Loucy (cell line): ENCODE results near the gene SEC61B.
A peak's percentile ranks its signal among the peaks of the same experiment; 100 is the strongest.

ENCODE experiments used
- H2AFZ ChIP-seq: fragments of 200-600 bp; sonication (generic); 2 replicates; pipeline ENCODE4 v1.6.0; 2016; ENCODE audit warnings: antibody characterized with exemption, mild to moderate bottlenecking, low read length, moderate library complexity
- H3F3A ChIP-seq: fragments of 200-600 bp; 2 replicates; pipeline ENCODE4 v1.6.0; 2016; ENCODE audit warnings: antibody characterized with exemption, low read depth, mild to moderate bottlenecking
- H3K27me3 ChIP-seq: fragments of 200-600 bp; sonication (generic); 2 replicates; pipeline ENCODE4 v1.6.1; 2014; ENCODE audit warnings: low read length, mild to moderate bottlenecking; ENCODE audit not compliant: insufficient read depth, poor library complexity, severe bottlenecking
- H3K36me3 ChIP-seq: fragments of 200-600 bp; sonication (generic); 2 replicates; pipeline ENCODE4 v1.6.1; 2016; ENCODE audit warnings: low read length; ENCODE audit not compliant: insufficient read depth
- H3K4me1 ChIP-seq: fragments of 200-600 bp; sonication (generic); 2 replicates; pipeline ENCODE4 v1.5.1; 2014; ENCODE audit warnings: low read length, mild to moderate bottlenecking; ENCODE audit not compliant: insufficient read depth, poor library complexity, severe bottlenecking
- H3K4me2 ChIP-seq: fragments of 200-600 bp; sonication (generic); 2 replicates; pipeline ENCODE4 v1.6.0; 2014; ENCODE audit warnings: antibody characterized with exemption, low read length, low read depth, mild to moderate bottlenecking; ENCODE audit not compliant: poor library complexity, severe bottlenecking
- H3K4me3 ChIP-seq: fragments of 200-600 bp; sonication (generic); 2 replicates; pipeline ENCODE4 v1.5.1; 2014; ENCODE audit warnings: low read length, mild to moderate bottlenecking, mixed read lengths; ENCODE audit not compliant: poor library complexity, severe bottlenecking
- H3K79me2 ChIP-seq: fragments of 200-600 bp; sonication (generic); 2 replicates; pipeline ENCODE4 v1.6.1; 2014; ENCODE audit warnings: low read length; ENCODE audit not compliant: insufficient read depth
- H3K9ac ChIP-seq: fragments of 200-600 bp; sonication (generic); 2 replicates; pipeline ENCODE4 v1.6.0; 2014; ENCODE audit warnings: mild to moderate bottlenecking, low read depth, low read length, moderate library complexity; ENCODE audit not compliant: poor library complexity, severe bottlenecking
- H3K9me2 ChIP-seq: fragments of 200-600 bp; sonication (generic); replicated peaks from 2 replicates; pipeline ENCODE4 v1.6.1; 2016; ENCODE audit warnings: low read depth, low read length, mixed read lengths
- H3K9me3 ChIP-seq: fragments of 200-600 bp; sonication (generic); 2 replicates; pipeline ENCODE4 v1.6.1; 2014; ENCODE audit warnings: mild to moderate bottlenecking, antibody characterized with exemption, low read length, low read depth; ENCODE audit not compliant: insufficient read depth
- H4K20me1 ChIP-seq: fragments of 200-600 bp; sonication (generic); 2 replicates; pipeline ENCODE4 v1.6.0; 2014; ENCODE audit warnings: antibody characterized with exemption, low read length, mild to moderate bottlenecking; ENCODE audit not compliant: insufficient read depth, poor library complexity, severe bottlenecking
- CTCF ChIP-seq: fragments of 200-600 bp; sonication (generic); conservative IDR thresholded peaks from 2 replicates; pipeline ENCODE4 v1.5.1; 2014; ENCODE audit warnings: mild to moderate bottlenecking, antibody characterized with exemption, low read length
- EZH2phosphoT487 ChIP-seq: fragments of 200-600 bp; IDR thresholded peaks from 2 replicates; pipeline ENCODE4 v1.6.1; 2018; ENCODE audit warnings: antibody characterized with exemption, mild to moderate bottlenecking, moderate library complexity, borderline replicate concordance

The SEC61B gene

GRCh38 chr9:99184475-99185347 is 37.4 kb upstream of the SEC61B start:
- H3K4me1 ChIP-seq = peaks cover 59% of the 10 kb centered on the region
- no peaks in the 10 kb centered on the region for H3K9me3 ChIP-seq
- no peaks in the 10 kb centered on the region for H3K79me2 ChIP-seq
- no peak overlapping the region for H3K9ac ChIP-seq
- H3K9me2 ChIP-seq = no peaks in the 10 kb centered on the region
- TF ChIP-seq CTCF (peak; percentile 88), EZH2phosphoT487 (no peak)
- H3K4me2 ChIP-seq = no peak overlapping the region
- H3F3A ChIP-seq = 0 out of 2 replicates have a peak, but pooled peaks cover 4% of the 10 kb centered on the region
- H3K4me3 ChIP-seq = no peak overlapping the region
- H2AFZ ChIP-seq = peak overlapping the region; percentile 44; the same call in 1 of the 2 replicates
- H3K27me3 ChIP-seq = no peaks in the 10 kb centered on the region
- H3K36me3 ChIP-seq = no peaks in the 10 kb centered on the region
- no peaks in the 10 kb centered on the region for H4K20me1 ChIP-seq

- Histone ChIP-seq H3F3A (0 out of 2 replicates have a peak, but pooled peaks cover 4% of the 10 kb centered on the region), H3K36me3 (no peaks in the 10 kb centered on the region), H3K9ac (no peak overlapping the region), H4K20me1 (no peaks in the 10 kb centered on the region), H3K27me3 (no peaks in the 10 kb centered on the region), H3K9me2 (no peaks in the 10 kb centered on the region), H3K4me3 (no peak overlapping the region), H3K9me3 (no peaks in the 10 kb centered on the region), H3K4me1 (peaks cover 55% of the 10 kb centered on the region), H2AFZ (no peak overlapping the region), H3K4me2 (no peak overlapping the region), H3K79me2 (no peaks in the 10 kb centered on the region)
- TF ChIP-seq CTCF (no peak), EZH2phosphoT487 (no peak)
Observed at GRCh38 chr9:99185348-99185632, 36.8 kb upstream of the SEC61B start.

GRCh38 chr9:99185934-99186333 is 36.1 kb upstream of the SEC61B start:
- no peak overlapping the region for H3K4me3 ChIP-seq
- no peak for TF ChIP-seq CTCF
- no peak for TF ChIP-seq EZH2phosphoT487
- no peaks in the 10 kb centered on the region for H3K27me3 ChIP-seq
- no peaks in the 10 kb centered on the region for H3K9me2 ChIP-seq
- H3K79me2 ChIP-seq = no peaks in the 10 kb centered on the region
- H3K9me3 ChIP-seq = no peaks in the 10 kb centered on the region
- H3K9ac ChIP-seq = no peak overlapping the region
- H3F3A ChIP-seq = 0 out of 2 replicates have a peak, but pooled peaks cover 4% of the 10 kb centered on the region
- no peaks in the 10 kb centered on the region for H3K36me3 ChIP-seq
- H3K4me2 ChIP-seq = no peak overlapping the region
- peaks cover 49% of the 10 kb centered on the region for H3K4me1 ChIP-seq
- 0 out of 2 replicates have a peak overlapping the region, but pooled peaks have one; percentile 1 for H2AFZ ChIP-seq
- H4K20me1 ChIP-seq = no peaks in the 10 kb centered on the region
